Fibroblast of skin of left quadriceps (primary cell): ENCODE data around the gene SNHG17.
"Not testable (repeated sequence)": the region's sequence is repeated elsewhere in the genome, so short reads cannot be mapped to it uniquely, and the experiment has no call there.

ENCODE experiments used
- DNase-seq, 2 experiments: peaks; one replicate each; pipeline ENCODE4 v3.0.0-alpha.2; 2013; ENCODE audit warnings: low read depth in 2 of 2

SNHG17 gene

GRCh38 chr20:38447931-38448675 lies 13.0 kb upstream of the SNHG17 start:
- DNase-seq: no peak

- DNase-seq: no peak
These were observed 12.1 kb upstream of the SNHG17 start for GRCh38 chr20:38447251-38447661.

DNA sequence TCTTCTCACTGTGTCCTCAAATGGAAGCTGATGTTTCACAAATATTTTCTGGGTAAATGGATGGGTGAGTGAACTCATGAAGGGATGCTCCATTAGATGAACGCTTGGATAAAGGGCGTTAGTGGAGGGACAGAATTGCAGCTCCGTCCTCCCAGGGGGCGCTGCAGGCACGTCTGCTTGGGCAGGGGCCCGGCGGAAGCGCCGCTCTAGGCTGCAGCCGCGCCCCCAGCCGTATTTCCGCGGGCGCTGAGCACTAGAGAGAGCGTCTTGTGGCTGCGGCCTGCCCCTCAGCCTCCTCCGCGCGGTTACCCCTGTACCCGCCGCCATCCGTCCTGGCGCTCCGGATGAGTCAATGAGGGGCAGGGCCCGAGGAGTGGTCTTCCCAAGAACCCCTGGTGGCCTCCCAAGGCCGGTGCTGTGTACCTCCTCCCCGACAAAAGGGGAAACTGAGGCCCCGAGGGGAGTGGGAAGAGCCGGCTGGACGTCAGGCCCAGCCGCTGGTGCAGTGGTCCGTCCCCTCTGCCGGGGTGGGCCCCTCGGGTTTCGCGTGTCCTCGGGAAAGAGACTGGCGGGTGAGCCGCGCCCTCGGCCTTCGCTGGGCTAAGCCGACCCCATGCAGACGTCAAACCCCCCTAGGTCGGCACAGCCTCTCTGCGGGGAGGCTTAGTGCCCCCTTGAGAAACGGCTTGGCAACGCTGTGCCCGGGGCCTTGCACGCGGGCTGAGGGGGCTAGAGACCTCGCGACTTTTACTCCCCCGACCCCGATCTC lies 11.5 kb upstream of the SNHG17 start:
- DNase-seq: peak; percentile 84 to 85

DNA sequence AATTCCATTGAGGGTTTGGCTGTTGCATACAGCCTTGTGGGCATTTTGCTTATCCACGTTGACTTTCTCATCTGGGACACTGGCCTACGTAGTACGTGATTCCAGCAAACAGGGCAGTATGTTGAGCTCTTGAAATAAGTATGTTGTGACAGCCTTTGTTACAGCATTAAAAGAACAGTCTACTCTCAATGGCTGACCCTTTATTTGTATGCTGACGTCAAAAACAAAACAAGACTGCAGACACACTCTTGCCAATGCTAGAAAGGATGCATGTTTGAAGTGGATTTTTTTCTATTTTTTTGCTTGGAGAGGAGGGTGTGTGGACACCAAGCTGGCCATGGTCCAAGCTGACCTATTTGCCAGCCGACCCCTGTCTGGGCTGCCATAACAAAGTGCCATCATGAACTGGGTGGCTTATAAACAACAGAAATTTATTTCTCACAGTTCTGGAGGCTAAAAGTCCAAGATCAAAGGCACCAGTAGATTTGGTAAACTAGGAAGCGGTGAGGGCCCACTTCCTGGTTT lies 10.8 kb upstream of the SNHG17 start:
- DNase-seq: no peak

- no peak for DNase-seq
These were observed 10.3 kb upstream of the SNHG17 start for GRCh38 chr20:38445381-38445796.

DNA sequence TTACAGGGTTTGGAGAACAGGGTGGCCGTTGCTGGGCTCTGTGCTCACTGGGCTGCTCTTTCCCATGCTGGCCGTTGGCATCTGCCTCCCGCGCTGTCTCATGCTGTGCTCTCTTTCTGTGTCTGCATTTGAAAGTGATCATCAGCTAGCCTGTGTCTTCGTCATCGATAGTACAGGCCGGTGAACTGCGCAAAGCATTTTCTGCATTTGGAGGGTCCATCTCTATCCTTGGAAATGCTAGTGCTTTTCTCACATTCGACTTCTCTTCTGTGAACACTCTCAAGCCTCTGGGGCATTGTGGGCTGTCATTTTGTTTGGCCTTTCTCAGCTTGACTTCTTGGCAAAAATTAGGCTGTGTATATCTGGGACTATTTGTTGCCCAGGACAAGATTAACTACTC lies 6.8 kb upstream of the SNHG17 start:
- DNase-seq: no peak

- not testable (repeated sequence) for DNase-seq
These were observed 6.0 kb upstream of the SNHG17 start for GRCh38 chr20:38441110-38441509.

DNA sequence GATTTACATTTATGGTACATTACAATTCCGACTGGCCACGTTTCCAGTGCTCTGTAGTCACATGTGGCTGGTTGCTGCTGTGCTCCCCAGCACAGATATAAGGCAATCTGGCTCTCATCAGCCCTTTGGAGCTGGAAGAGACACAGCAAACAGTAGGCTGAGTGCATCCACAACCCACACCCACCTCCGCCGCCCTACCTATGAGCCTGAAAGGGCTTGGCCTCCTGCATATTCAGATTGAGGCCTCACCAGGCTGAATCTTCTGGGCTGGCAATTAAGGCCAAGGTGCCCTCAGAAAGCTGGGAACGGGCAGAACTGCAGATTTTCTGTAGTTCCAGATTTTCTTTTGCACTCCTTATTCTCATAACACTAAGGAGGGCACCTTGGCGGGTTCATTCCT lies 2.7 kb upstream of the SNHG17 start:
- no peak for DNase-seq

GRCh38 chr20:38435555-38435939 lies 419 bp upstream of the SNHG17 start:
- peak; percentile 41 to 44 for DNase-seq

GRCh38 chr20:38434301-38434741 lies 807 bp downstream of the SNHG17 start:
- DNase-seq: no peak

DNA sequence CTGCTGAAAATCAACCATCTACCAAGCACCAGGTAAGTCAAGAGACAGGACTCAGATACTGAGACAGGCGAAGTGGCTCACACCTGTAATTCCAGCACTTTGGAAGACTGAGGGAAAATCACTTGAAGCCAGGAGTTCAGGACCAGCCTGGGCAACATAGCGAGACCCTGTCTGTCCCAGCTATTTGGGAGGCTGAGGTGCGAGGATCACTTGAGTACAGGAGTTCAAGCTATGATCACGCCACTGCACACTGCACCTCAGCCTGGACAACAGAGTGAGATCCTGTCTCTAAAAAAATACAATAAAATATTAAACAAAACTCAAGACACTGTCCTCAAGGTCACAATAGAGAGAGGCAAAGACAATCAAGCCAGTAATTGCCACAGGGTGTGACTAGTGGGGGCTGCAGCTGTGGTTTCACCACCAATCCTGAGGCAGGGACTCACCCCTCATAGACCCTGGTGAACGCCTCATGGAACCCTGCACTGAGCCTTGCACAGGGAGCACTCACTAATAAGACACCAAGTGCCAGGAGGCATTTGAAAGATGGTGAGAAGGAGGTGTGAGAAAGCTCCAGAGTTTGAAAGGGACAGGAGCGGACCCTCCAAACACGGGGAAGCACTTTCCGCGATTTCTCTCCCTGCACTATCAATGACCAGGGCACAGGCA lies 1.7 kb downstream of the SNHG17 start:
- no peak for DNase-seq

DNA sequence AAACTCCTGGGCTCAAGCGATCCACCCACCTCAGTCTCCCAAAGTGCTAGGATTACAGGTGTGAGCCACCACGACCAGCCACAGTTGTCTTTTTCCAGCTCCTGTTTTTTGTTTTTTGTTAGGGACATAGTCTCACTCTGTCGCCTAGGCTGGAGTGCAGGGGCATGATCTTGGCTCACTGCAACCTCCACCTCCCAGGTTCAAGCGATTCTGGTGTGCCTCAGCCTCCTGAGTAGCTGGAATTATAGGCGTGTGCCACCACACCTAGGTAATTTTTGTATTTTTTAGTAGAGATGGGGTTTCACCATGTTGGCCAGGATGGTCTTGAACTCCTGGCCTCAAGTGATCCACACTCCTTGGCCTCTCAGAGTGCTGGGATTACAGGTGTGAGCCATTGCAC lies 2.3 kb downstream of the SNHG17 start:
- not testable (repeated sequence) for DNase-seq

- DNase-seq: no peak
These were observed 2.8 kb downstream of the SNHG17 start for GRCh38 chr20:38432292-38432691.

- no peak for DNase-seq
These were observed 4.3 kb downstream of the SNHG17 start for GRCh38 chr20:38430679-38431325.

DNA sequence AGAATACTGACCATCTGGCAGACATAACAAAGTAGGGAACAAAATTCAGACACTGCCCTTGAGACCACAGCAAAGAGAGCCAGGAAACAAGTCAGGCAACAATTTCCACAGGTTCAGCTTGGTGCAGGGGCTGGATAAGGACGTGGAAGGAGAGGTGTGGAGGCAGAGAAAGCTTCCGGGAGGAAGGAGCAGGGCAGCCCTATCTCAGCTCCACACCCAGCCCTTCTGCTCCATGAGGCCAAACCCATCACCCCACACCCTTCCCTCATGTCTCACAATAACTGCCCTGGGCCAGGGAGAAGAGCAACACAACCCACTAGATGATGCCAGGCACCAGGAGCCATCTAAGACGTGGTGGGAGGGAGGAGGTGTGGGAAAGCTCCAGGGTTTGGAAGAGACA lies 5.8 kb downstream of the SNHG17 start:
- DNase-seq: no peak

GRCh38 chr20:38428800-38429199 lies 6.3 kb downstream of the SNHG17 start:
- DNase-seq: no peak

GRCh38 chr20:38427655-38428023 lies 7.5 kb downstream of the SNHG17 start:
- no peak for DNase-seq

- DNase-seq: peak; percentile 80 to 81
These were observed 8.9 kb downstream of the SNHG17 start for GRCh38 chr20:38426006-38426897.

DNA sequence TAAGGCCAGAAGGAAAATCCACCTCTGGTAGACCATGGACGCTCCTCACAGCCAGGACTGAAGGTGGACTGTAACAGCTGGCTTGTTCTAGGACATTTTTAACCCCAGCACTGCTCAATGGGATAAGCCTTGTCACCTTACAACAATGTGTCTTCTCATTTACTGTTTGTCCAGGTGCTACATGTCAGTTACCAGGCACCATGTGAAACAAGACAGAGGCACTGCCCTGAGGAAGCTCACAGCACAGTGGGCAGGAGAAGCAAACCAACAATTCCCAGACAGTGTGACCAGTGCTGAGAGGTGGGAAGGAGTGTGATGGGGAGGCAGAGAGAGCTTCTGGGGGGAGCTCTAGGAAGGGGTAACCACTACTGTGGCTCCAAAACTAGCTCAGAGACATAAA lies 10.7 kb downstream of the SNHG17 start:
- DNase-seq: no peak

DNA sequence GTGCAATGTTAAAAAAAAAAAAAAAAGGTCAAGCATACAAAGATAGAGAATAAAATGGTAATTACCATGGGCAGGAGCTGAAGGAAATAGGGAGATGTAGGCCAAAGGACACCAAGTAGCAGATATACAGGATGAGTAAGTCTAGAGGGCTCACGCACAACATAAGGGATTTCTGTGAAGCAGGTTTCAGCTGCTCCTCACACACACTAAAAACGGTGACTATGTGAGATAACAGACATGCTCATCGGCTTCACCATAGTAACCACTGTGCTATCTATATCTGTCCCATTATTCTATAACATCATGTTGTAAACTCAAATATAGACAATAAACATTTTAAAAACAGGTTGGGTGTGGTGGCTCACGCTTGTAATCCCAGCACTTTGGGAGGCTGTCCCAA lies 11.6 kb downstream of the SNHG17 start:
- no peak for DNase-seq

DNA sequence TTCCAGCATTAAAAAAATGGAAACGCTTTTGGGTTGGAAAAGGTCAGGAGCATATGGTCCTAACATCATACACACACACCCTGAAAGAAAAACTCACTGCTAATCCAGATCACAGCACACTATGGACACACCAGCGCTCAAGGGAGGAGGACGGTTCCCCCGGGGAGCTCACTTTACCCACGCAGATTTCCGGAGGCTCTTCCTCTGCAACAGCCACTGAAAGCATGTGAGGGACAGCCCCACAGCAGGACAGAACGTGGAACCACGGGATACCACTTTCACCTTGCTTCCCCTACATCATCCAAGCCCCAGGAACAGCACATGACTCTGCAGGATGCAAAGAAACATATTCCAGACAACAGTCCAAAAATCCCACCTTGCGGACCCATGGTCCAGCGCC lies 13.2 kb downstream of the SNHG17 start:
- DNase-seq: no peak
